IMR-90 (cell line): ENCODE data around the gene MTUS2. TPM values are rescaled to one million over a fixed set of nuclear protein-coding genes. Genes with fewer than 3 reads are reported as not detected.

Experiments
- ATAC-seq: fragments of 200-7000 bp; cut with Tn5 transposase; 2 replicates; pipeline ENCODE4 v1.9.1; 2020; ENCODE audit warnings: low read depth, mild to moderate bottlenecking, moderate library complexity
- BruUV-seq: library from RNA; stranded (reverse); fragments of 400-500 nt; replicated peaks from 2 replicates; lab custom pipeline; 2021; lab: Mats Ljungman, UMichigan
- CTCF ChIA-PET: fragments of 300-600 bp; formaldehyde crosslinking; extraction: SDS; loops from one replicate; lab custom pipeline; 2021; ENCODE audit warnings: antibody characterized with exemption; lab: Yijun Ruan, JAX
- POLR2A ChIA-PET: fragments of 300-600 bp; sonication (Branson Sonifier 250); formaldehyde crosslinking; loops from one replicate; lab custom pipeline; 2022; ENCODE audit warnings: antibody characterized with exemption; ENCODE audit not compliant: unreplicated experiment; lab: Charles Lee
- DNase-seq: peaks from one replicate; pipeline ENCODE4 v3.0.0; 2013
- H2AFZ ChIP-seq: replicated peaks from 2 replicates; pipeline ENCODE3; 2013; ENCODE audit warnings: low read length, mild to moderate bottlenecking; ENCODE audit not compliant: poor library complexity
- H2AK5ac ChIP-seq: 2 replicates; pipeline ENCODE4 v1.6.1; 2013; ENCODE audit warnings: low read depth, low read length, inconsistent platforms
- H2AK9ac ChIP-seq: replicated peaks from 2 replicates; pipeline ENCODE3; 2013; ENCODE audit warnings: mild to moderate bottlenecking, low read depth, low read length, moderate library complexity; ENCODE audit not compliant: poor library complexity
- H2BK120ac ChIP-seq: 2 replicates; pipeline ENCODE4 v1.6.1; 2013; ENCODE audit warnings: low read depth, low read length, inconsistent platforms
- H2BK15ac ChIP-seq: 3 replicates; pipeline ENCODE4 v1.6.1; 2013; ENCODE audit warnings: low read depth, low read length, inconsistent platforms
- H2BK20ac ChIP-seq: 2 replicates; pipeline ENCODE4 v1.6.1; 2013; ENCODE audit warnings: low read depth, mild to moderate bottlenecking, inconsistent platforms, low read length, moderate library complexity
- H2BK5ac ChIP-seq: 2 replicates; pipeline ENCODE4 v1.6.1; 2013; ENCODE audit warnings: mild to moderate bottlenecking, low read depth, low read length, inconsistent platforms; ENCODE audit not compliant: poor library complexity, severe bottlenecking
- H3K14ac ChIP-seq: replicated peaks from 2 replicates; pipeline ENCODE4 v1.6.1; 2013; ENCODE audit warnings: low read depth, low read length, inconsistent platforms
- H3K18ac ChIP-seq: 2 replicates; pipeline ENCODE4 v1.6.1; 2013; ENCODE audit warnings: low read depth, low read length, control low read depth
- H3K23ac ChIP-seq: 2 replicates; pipeline ENCODE4 v1.6.1; 2013; ENCODE audit warnings: low read depth, low read length, inconsistent platforms
- H3K27ac ChIP-seq: 2 replicates; pipeline ENCODE4 v1.5.1; 2013; ENCODE audit warnings: mild to moderate bottlenecking, control low read depth, low read length; ENCODE audit not compliant: insufficient read depth
- H3K27me3 ChIP-seq: 2 replicates; pipeline ENCODE4 v1.6.1; 2013; ENCODE audit warnings: low read length; ENCODE audit not compliant: control insufficient read depth, insufficient read depth
- H3K36me3 ChIP-seq: 2 replicates; pipeline ENCODE4 v1.6.1; 2013; ENCODE audit warnings: low read length, mixed read lengths; ENCODE audit not compliant: control insufficient read depth, insufficient read depth
- H3K4ac ChIP-seq: 2 replicates; pipeline ENCODE4 v1.6.1; 2013; ENCODE audit warnings: low read depth, low read length, inconsistent platforms
- H3K4me1 ChIP-seq: 2 replicates; pipeline ENCODE4 v1.6.1; 2013; ENCODE audit warnings: low read length, mixed read lengths; ENCODE audit not compliant: control insufficient read depth, insufficient read depth
- H3K4me2 ChIP-seq: 2 replicates; pipeline ENCODE4 v1.6.1; 2013; ENCODE audit warnings: low read depth, mild to moderate bottlenecking, control low read depth, low read length, moderate library complexity
- H3K4me3 ChIP-seq: 2 replicates; pipeline ENCODE4 v1.5.1; 2013; ENCODE audit warnings: low read depth, mild to moderate bottlenecking, control low read depth, low read length, moderate library complexity; ENCODE audit not compliant: insufficient read depth
- H3K56ac ChIP-seq: 2 replicates; pipeline ENCODE4 v1.6.1; 2013; ENCODE audit warnings: low read length, inconsistent platforms; ENCODE audit not compliant: insufficient read depth; ENCODE audit errors: extremely low read depth
- H3K79me1 ChIP-seq, 2 experiments: 2 replicates each; pipeline ENCODE4 v1.6.1; 2013; ENCODE audit warnings: low read length in 2 of 2, inconsistent platforms in 1 of 2, low read depth in 1 of 2
- H3K9ac ChIP-seq: 2 replicates; pipeline ENCODE4 v1.6.1; 2013; ENCODE audit warnings: low read depth, low read length, control low read depth
- H3K9me1 ChIP-seq: 2 replicates; pipeline ENCODE4 v1.6.1; 2013; ENCODE audit warnings: low read length, inconsistent platforms; ENCODE audit not compliant: insufficient read depth
- H3K9me3 ChIP-seq: 2 replicates; pipeline ENCODE4 v1.6.1; 2013; ENCODE audit warnings: low read length; ENCODE audit not compliant: control insufficient read depth, insufficient read depth
- H4K20me1 ChIP-seq: 2 replicates; pipeline ENCODE4 v1.6.1; 2013; ENCODE audit warnings: low read length, inconsistent platforms; ENCODE audit not compliant: insufficient read depth
- H4K5ac ChIP-seq: 2 replicates; pipeline ENCODE4 v1.6.1; 2013; ENCODE audit warnings: mild to moderate bottlenecking, low read depth, low read length, control low read depth
- H4K8ac ChIP-seq, 2 experiments: 2 replicates each; pipeline ENCODE4 v1.6.1; 2013; ENCODE audit warnings: low read depth in 2 of 2, low read length in 2 of 2, control low read depth in 1 of 2, inconsistent platforms in 1 of 2
- H4K91ac ChIP-seq: 2 replicates; pipeline ENCODE4 v1.6.1; 2013; ENCODE audit warnings: low read depth, low read length, inconsistent platforms; ENCODE audit not compliant: insufficient read depth
- CEBPB ChIP-seq: IDR thresholded peaks from 2 replicates; pipeline ENCODE4 v1.6.1; 2012; ENCODE audit warnings: low read depth, low read length, improper control_type of control experiment
- MAFK ChIP-seq: IDR thresholded peaks from 2 replicates; pipeline ENCODE4 v1.6.1; 2012; ENCODE audit warnings: low read depth, low read length, improper control_type of control experiment
- NFE2L2 ChIP-seq: fragments of 150-350 bp; IDR thresholded peaks from 2 replicates; pipeline ENCODE4 v1.6.1; 2016; ENCODE audit warnings: low read depth, mild to moderate bottlenecking, low read length
- POLR2A ChIP-seq: IDR thresholded peaks from 2 replicates; pipeline ENCODE4 v1.6.1; 2012; ENCODE audit warnings: mild to moderate bottlenecking, low read depth, low read length
- RCOR1 ChIP-seq: IDR thresholded peaks from 2 replicates; pipeline ENCODE4 v1.6.1; 2012; ENCODE audit warnings: mild to moderate bottlenecking, low read length, improper control_type of control experiment; ENCODE audit not compliant: insufficient replicate concordance
- WGBS, 2 experiments: methylation state at CpG; one replicate each; pipeline versions ENCODE4 v1.1.5 to v1.1.7; 2013; ENCODE audit warnings: missing lambda C conversion rate in 2 of 2; ENCODE audit not compliant: insufficient read length in 1 of 2; ENCODE audit errors: extremely low coverage in 2 of 2; 5-methylcytosine and 5-hydroxymethylcytosine counted together
- dilution Hi-C: fragments of 300-500 bp; cut with HindIII; formaldehyde crosslinking; loops from one replicate; pipeline ENCODE4 v1.14.3; 2018; ENCODE audit warnings: low sequenced_read_pairs; ENCODE audit not compliant: unreplicated experiment
- in situ Hi-C: fragments of 300-500 bp; cut with MboI; formaldehyde crosslinking; loops from 3 replicates; pipeline ENCODE4 v1.14.3; 2019; ENCODE audit warnings: low sequenced_read_pairs, inconsistent platforms, mixed read lengths
- intact Hi-C: fragments of 100-400 bp; cut with micrococcal nuclease; formaldehyde crosslinking; loops from 2 replicates; pipeline ENCODE4 v1.10.0; 2022
- polyA plus RNA-seq, 3 experiments: library from polyadenylated mRNA; depleted of rRNA; stranded (reverse); fragments of >200 nt; gene quantifications; 2 replicates each; pipeline ENCODE4 v1.2.3, GENCODE V29; 2012; ENCODE audit warnings: low replicate concordance in 1 of 3
- total RNA-seq: library from RNA; depleted of rRNA; stranded (reverse); fragments of >200 nt; gene quantifications from 2 replicates; pipeline ENCODE4 v1.2.3, GENCODE V29; 2012

Gene MTUS2
- total and polyA plus RNA-seq, 2 of the 4 experiments (the other 2 are of a cell fraction) = under 0.01 to 0.02 TPM

- Histone ChIP-seq H4K20me1 (no peaks in the 10 kb centered on the region), H3K36me3 (no peaks in the 10 kb centered on the region), H2AK9ac (no peak overlapping the region), H3K18ac (no peak overlapping the region), H3K9me3 (peaks cover 14% of the 10 kb centered on the region; the same call in 1 of the 2 replicates), H4K91ac (no peak overlapping the region), H3K23ac (no peak overlapping the region), H2AK5ac (no peak overlapping the region), H3K4me1 (no peaks in the 10 kb centered on the region), H3K4me2 (no peak overlapping the region), H3K56ac (no peak overlapping the region), H2AFZ (no peak overlapping the region), H3K9ac (no peak overlapping the region), H3K9me1 (no peaks in the 10 kb centered on the region), H3K14ac (no peak overlapping the region), H4K5ac (no peak overlapping the region), H3K4ac (no peak overlapping the region), H3K4me3 (no peak overlapping the region), H3K79me1 (no peaks in the 10 kb centered on the region), H2BK20ac (no peak overlapping the region), H3K27ac (no peak overlapping the region), H3K27me3 (no peaks in the 10 kb centered on the region), H2BK120ac (no peak overlapping the region), H2BK15ac (no peak overlapping the region), H4K8ac (no peak overlapping the region), H2BK5ac (no peak overlapping the region)
- in situ Hi-C loops = no loop called here
- whole genome bisulfite sequencing, 2 experiments = no CpG with 5 or more reads among the region's 3 CpGs
- no TSS peak for BruUV-seq
- dilution Hi-C loops = no loop called here
- POLR2A ChIA-PET = no interaction called here
- ATAC-seq (no peak), DNase-seq (no peak)
- intact Hi-C loops = no loop called here
- TF ChIP-seq CEBPB (no peak), MAFK (no peak), NFE2L2 (no peak), POLR2A (no peak), RCOR1 (no peak)
- CTCF ChIA-PET = no interaction called here
Measured at GRCh38 chr13:28958441-28958840, 138.3 kb downstream of the MTUS2 start.
